Measurements from ENCODE around the gene HIF1A.
"Not testable (repeated sequence)": the region's sequence is repeated elsewhere in the genome, so short reads cannot be mapped to it uniquely, and the experiment has no call there.

Gene HIF1A

DNA sequence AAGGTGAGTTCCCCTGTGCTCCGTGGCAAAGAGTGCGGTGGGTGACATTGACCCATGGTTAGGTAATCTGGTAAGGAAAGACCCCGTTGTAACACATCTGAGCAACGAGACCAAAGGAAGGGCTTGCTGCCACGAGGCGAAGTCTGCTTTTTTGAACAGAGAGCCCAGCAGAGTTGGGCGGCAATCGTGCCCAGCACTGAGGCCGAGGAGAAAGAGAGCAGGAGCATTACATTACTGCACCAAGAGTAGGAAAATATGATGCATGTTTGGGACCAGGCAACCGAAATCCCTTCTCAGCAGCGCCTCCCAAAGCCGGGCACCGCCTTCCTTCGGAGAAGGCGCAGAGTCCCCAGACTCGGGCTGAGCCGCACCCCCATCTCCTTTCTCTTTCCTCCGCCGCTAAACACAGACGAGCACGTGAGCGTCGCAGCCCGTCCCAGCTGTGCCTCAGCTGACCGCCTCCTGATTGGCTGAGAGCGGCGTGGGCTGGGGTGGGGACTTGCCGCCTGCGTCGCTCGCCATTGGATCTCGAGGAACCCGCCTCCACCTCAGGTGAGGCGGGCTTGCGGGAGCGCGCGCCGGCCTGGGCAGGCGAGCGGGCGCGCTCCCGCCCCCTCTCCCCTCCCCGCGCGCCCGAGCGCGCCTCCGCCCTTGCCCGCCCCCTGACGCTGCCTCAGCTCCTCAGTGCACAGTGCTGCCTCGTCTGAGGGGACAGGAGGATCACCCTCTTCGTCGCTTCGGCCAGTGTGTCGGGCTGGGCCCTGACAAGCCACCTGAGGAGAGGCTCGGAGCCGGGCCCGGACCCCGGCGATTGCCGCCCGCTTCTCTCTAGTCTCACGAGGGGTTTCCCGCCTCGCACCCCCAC, at the start of gene HIF1A:
HIF1A (plus strand) TSS at position 684 of the 865 bp plus-strand sequence. CDS start 292 bp downstream, outside the sequence.
- peak; percentile 100 for DNase-seq (ENCODE audit: low read depth)

DNA sequence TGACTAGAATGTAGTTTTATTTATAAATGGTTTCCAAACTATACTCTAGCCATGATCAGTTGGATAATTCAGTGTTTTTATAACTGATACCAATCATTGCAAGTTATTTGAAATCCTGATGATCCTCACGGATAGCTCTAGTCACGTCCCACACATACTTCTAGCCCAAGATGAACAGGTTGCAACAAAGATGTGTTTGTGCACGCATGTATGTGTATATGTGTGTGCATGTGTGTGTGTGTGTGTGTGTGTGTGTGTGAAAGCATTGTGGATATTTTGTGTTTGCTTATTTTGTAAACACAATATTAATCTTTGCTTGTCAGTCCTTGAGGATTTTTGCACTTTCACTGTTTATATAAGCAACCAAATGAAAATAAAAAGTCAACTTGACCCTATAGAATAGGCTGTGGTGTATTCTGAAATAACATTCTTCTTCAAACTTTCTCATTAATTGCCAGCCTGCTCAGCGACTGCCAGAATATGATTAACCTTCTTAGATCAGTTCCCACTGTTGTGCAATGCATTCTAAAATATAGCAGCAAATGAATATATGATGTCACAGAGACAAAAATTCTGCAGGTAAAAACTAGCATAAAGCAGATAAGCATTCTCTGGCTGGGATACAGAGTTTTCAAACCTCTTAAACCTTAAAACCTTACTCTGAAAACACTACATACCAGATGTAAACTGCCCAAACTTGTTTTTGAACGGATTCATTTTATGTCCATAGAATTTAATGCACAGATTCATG, 48.8 kb upstream of the HIF1A start:
- peak; percentile 67 for DNase-seq (ENCODE audit: low read depth)

DNA sequence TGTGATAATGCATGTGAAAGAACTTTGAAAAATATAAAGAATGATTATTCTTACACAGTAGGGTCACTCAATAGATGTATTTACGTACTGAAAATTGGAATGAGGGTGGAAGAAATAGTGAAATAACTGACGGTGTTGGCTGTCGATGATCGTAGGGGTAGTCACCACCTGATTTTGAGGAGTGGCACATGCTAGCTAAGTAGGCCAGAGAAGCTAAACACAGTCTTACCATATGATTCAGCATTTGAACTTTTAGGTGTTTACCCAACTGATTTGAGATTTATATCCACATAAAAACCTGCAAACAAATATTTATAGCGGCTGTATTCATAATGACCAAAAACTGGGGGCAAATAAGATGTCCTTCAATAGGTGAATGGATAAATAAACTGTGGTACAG, 47.6 kb upstream of the HIF1A start:
- no peak for DNase-seq (ENCODE audit: low read depth)

- no peak for DNase-seq (ENCODE audit: low read depth)
Observed at GRCh38 chr14:61648377-61648776, 46.9 kb upstream of the HIF1A start.

- no peak for DNase-seq (ENCODE audit: low read depth)
Observed at GRCh38 chr14:61649283-61649682, 46.0 kb upstream of the HIF1A start.

DNA sequence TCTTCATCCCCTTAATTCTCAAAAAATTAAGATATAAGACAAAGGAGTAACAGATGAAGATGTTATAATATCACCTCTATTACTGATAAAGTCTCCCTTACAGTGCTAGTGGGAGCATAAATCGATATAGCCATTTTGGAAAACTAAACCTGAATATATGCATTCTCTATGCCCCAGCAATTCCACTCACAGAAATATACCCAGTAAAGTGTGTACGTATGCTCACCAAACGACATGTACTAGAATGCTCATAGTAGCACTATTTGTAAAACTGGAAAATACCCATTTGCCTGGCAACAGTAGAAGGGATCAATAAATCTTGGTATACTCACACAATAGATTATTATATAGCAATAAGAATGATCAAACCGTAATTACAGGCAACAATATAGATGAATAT, 44.0 kb upstream of the HIF1A start:
- DNase-seq (ENCODE audit: low read depth) = no peak

DNA sequence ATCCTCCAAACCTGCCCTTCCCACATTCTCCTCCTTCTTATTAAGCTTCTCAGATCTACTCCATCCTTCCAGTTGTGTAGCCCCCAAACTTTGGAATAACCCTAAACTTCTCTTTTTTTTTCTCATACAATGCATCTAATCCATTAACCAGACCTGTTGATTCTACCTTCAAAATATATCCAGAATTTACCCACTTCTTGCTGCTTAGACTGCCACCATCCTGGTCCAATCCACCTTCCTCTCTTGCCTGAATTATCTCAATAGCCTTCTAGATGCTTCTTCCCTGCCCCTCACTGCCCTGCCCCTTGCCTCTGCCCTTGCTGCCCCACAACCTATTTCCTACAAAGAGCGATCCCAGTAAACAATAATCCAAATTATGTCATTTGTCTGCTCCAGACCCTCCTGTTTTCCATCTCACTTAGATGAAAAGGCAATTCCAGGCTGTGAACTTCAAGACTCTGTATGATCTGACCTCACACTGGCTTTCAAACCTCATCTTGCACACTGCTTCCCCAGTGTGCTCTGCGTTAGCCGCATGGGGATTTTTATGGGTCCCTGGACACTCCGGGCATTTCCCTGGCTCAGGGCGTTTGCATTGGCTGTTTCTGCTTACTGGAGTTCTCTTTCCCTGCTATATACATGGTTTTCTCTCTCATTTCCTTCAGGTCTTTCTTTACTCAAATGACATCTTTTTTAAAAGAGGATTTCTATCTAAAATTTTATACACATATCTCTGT, 42.6 kb upstream of the HIF1A start:
- no peak for DNase-seq (ENCODE audit: low read depth)

GRCh38 chr14:61653507-61653906, 41.8 kb upstream of the HIF1A start:
- peak; percentile 79 for DNase-seq (ENCODE audit: low read depth)

- no peak for DNase-seq (ENCODE audit: low read depth)
Observed at GRCh38 chr14:61654026-61654425, 41.3 kb upstream of the HIF1A start.

DNA sequence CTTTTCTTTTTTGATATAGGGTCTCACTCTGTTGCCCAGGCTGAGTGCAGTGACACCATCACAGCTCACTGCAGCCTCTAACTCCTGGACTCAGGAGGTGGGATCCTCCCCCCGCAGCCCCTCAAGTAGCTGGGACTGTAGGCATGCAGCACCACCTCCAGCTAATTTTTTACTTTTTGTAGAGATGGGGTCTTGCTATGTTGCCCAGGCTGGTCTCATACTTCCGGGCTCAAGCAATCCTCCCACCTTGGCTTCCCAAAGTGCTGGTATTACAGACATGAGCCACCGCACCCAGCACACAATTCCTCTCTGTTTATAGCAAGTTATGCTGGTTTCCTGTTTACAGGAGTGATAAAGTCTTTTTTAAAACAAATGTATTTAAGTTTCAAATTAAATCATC, 39.5 kb upstream of the HIF1A start:
- DNase-seq (ENCODE audit: low read depth) = no peak

DNA sequence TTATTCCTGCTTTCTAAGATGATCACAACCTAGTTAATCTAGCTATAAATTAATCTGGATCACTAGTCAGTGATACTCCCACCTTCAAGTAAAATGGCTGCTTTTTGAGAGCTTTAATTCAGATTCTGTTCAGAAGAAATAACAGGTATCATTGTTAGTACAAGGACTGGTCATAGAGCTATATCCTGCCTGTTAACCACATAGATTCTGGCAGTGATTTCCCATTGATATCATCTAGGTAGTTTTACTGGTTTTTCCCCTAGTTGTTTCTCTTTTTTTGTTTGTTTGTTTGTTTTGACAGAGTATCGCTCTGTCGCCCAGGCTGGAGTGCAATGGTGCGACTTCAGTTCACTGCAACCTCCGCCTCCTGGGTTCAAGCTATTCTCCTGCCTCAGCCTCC, 39.0 kb upstream of the HIF1A start:
- no peak for DNase-seq (ENCODE audit: low read depth)

DNA sequence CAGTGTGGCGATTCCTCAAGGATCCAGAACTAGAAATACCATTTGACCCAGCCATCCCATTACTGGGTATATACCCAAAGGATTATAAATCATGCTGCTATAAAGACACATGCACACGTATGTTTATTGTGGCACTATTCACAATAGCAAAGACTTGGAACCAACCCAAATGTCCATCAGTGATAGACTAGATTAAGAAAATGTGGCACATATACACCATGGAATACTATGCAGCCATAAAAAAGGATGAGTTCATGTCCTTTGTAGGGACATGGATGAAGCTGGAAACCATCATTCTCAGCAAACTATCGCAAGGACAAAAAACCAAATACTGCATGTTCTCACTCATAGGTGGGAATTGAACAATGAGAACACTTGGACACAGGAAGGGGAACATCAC, 37.2 kb upstream of the HIF1A start:
- not testable (repeated sequence) for DNase-seq (ENCODE audit: low read depth)

- DNase-seq (ENCODE audit: low read depth) = peak; percentile 67
Observed at GRCh38 chr14:61659582-61659981, 35.7 kb upstream of the HIF1A start.

GRCh38 chr14:61661471-61662400, 33.6 kb upstream of the HIF1A start:
- peak; percentile 86 for DNase-seq (ENCODE audit: low read depth)

GRCh38 chr14:61662437-61663311, 32.6 kb upstream of the HIF1A start:
- peak; percentile 88 for DNase-seq (ENCODE audit: low read depth)

DNA sequence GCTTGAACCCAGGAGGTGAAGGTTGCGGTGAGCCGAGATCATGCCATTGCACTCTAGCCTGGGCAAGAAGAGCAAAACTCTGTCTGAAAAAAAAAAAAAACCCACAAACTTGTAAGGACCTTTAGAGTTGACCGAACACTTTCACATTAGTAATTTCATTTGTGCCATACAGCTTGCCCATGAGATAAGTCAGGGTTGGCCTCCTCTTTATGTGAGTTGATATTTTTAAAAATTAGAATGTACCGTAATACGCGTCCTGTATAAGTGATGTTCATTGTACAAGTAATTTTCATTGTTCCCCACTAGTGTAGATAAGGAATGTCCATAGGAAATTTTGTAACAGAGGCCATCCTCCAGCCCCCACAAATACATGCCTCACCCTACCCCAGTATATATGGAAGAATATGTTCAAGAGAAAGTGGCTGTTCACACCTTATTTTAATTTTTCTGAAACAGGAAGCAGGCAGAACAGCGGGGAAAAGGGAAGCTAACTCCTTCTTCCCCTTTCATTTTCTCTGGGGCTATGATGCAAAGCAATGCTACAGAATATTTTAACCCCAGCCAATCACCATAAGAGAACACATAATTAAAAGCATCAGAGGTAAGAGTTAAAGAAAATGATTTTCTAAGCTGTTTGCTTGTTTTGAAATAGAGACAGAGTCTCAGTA, 31.9 kb upstream of the HIF1A start:
- no peak for DNase-seq (ENCODE audit: low read depth)

- DNase-seq (ENCODE audit: low read depth) = no peak
Observed at GRCh38 chr14:61668282-61668681, 27.0 kb upstream of the HIF1A start.

GRCh38 chr14:61670576-61670975, 24.7 kb upstream of the HIF1A start:
- DNase-seq (ENCODE audit: low read depth) = no peak

- DNase-seq (ENCODE audit: low read depth) = no peak
Observed at GRCh38 chr14:61671082-61671481, 24.2 kb upstream of the HIF1A start.

DNA sequence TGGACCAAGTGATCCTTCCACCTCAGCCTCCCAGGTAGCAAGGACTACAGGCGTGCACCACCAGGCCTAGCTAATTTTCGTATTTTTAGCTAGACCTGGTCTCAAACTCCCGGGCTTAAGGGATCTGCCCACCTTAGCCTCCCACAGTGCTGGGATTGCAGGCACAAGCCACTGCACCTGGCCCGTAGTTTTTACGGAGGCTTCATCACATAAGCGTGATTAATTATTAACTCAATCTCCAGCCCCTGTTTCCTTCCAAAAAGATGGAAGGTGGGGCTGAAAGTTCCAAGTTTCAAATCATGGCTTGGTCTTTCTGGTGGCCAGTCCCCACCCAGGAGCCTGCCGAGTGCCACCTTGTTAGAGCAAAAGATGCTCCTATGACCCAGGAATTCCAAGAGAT, 22.5 kb upstream of the HIF1A start:
- no peak for DNase-seq (ENCODE audit: low read depth)
